Activated T-helper 17 cell treated with anti-CD3 and anti-CD28 coated beads, Interleukin-2, amount 50 U/mL, for 72 hours (primary cell): Measurements from ENCODE around the gene TAGLN3. TPM values are rescaled to one million over a fixed set of nuclear protein-coding genes. Genes with fewer than 3 reads are reported as not detected.

ENCODE experiments used
- ATAC-seq: fragments of 150-1000 bp; cut with Tn5 transposase; replicated peaks from 2 replicates; pipeline ENCODE4 v1.10.0; 2021; ENCODE audit warnings: mild to moderate bottlenecking, moderate library complexity
- H3K27ac Mint-ChIP-seq: one replicate; pipeline ENCODE4 v1.8.0; 2022; ENCODE audit warnings: mixed read lengths
- H3K27me3 Mint-ChIP-seq: one replicate; pipeline ENCODE4 v1.8.0; 2022; ENCODE audit warnings: mixed read lengths
- H3K36me3 Mint-ChIP-seq: one replicate; pipeline ENCODE4 v1.8.0; 2022; ENCODE audit warnings: low read depth, mild to moderate bottlenecking, mixed read lengths
- H3K4me1 Mint-ChIP-seq: one replicate; pipeline ENCODE4 v1.8.0; 2022; ENCODE audit warnings: mixed read lengths
- H3K4me3 Mint-ChIP-seq: one replicate; pipeline ENCODE4 v1.8.0; 2022; ENCODE audit warnings: mild to moderate bottlenecking, mixed read lengths
- H3K9me3 Mint-ChIP-seq: one replicate; pipeline ENCODE4 v1.8.0; 2022; ENCODE audit warnings: mixed read lengths
- total RNA-seq, 2 donors: library from RNA; stranded (reverse); gene quantifications; one replicate each; pipeline ENCODE4 v1.2.3, GENCODE V29; 2022

Gene TAGLN3
- total RNA-seq, 2 donors from 2014 or later, result 0.56 to 7.1 TPM

GRCh38 chr3:111967651-111968274, 31.0 kb upstream of the TAGLN3 start:
- peaks cover 22% of the 10 kb centered on the region for H3K4me1 Mint-ChIP-seq
- H3K27ac Mint-ChIP-seq, result peak overlapping the region; percentile 28
- no peaks in the 10 kb centered on the region for H3K36me3 Mint-ChIP-seq
- peak; percentile 67 for ATAC-seq
- no peaks in the 10 kb centered on the region for H3K9me3 Mint-ChIP-seq
- H3K27me3 Mint-ChIP-seq, result no peaks in the 10 kb centered on the region
- peak overlapping the region; percentile 23 for H3K4me3 Mint-ChIP-seq

- H3K36me3 Mint-ChIP-seq, result no peaks in the 10 kb centered on the region
- ATAC-seq, result no peak
- H3K27ac Mint-ChIP-seq, result no peak overlapping the region
- peaks cover 17% of the 10 kb centered on the region for H3K4me1 Mint-ChIP-seq
- H3K4me3 Mint-ChIP-seq, result no peak overlapping the region
- no peaks in the 10 kb centered on the region for H3K27me3 Mint-ChIP-seq
- H3K9me3 Mint-ChIP-seq, result no peaks in the 10 kb centered on the region
Measured at GRCh38 chr3:111968319-111969054, 30.2 kb upstream of the TAGLN3 start.

- Mint-ChIP-seq H3K27ac (no peak overlapping the region), H3K27me3 (no peaks in the 10 kb centered on the region), H3K36me3 (no peaks in the 10 kb centered on the region), H3K4me3 (no peak overlapping the region), H3K9me3 (no peaks in the 10 kb centered on the region), H3K4me1 (peaks cover 12% of the 10 kb centered on the region)
- no peak for ATAC-seq
Measured at GRCh38 chr3:111970376-111970775, 28.3 kb upstream of the TAGLN3 start.

- no peak for ATAC-seq
- H3K27ac Mint-ChIP-seq, result no peak overlapping the region
Measured at GRCh38 chr3:111971533-111972130, 27.1 kb upstream of the TAGLN3 start.

GRCh38 chr3:111972891-111973290, 25.8 kb upstream of the TAGLN3 start:
- no peak for ATAC-seq
- Mint-ChIP-seq H3K36me3 (no peaks in the 10 kb centered on the region), H3K4me3 (no peak overlapping the region), H3K27me3 (no peaks in the 10 kb centered on the region), H3K9me3 (no peaks in the 10 kb centered on the region), H3K4me1 (no peaks in the 10 kb centered on the region), H3K27ac (no peak overlapping the region)

More at GRCh38 chr3:111971533-111972130, 27.1 kb upstream of the TAGLN3 start:
- Mint-ChIP-seq H3K4me1 (peaks cover 5% of the 10 kb centered on the region), H3K27me3 (no peaks in the 10 kb centered on the region), H3K9me3 (no peaks in the 10 kb centered on the region), H3K36me3 (no peaks in the 10 kb centered on the region), H3K4me3 (no peak overlapping the region)

GRCh38 chr3:111975131-111975530, 23.6 kb upstream of the TAGLN3 start:
- H3K27me3 Mint-ChIP-seq, result no peaks in the 10 kb centered on the region
- ATAC-seq, result no peak
- H3K4me1 Mint-ChIP-seq, result peaks cover 4% of the 10 kb centered on the region
- H3K27ac Mint-ChIP-seq, result no peak overlapping the region
- no peak overlapping the region for H3K4me3 Mint-ChIP-seq
- no peaks in the 10 kb centered on the region for H3K9me3 Mint-ChIP-seq
- H3K36me3 Mint-ChIP-seq, result peaks cover 14% of the 10 kb centered on the region

GRCh38 chr3:111976254-111976653, 22.5 kb upstream of the TAGLN3 start:
- Mint-ChIP-seq H3K4me1 (peaks cover 4% of the 10 kb centered on the region), H3K27ac (no peak overlapping the region), H3K36me3 (peaks cover 25% of the 10 kb centered on the region), H3K27me3 (no peaks in the 10 kb centered on the region), H3K4me3 (no peak overlapping the region), H3K9me3 (no peaks in the 10 kb centered on the region)
- ATAC-seq, result no peak

- no peaks in the 10 kb centered on the region for H3K27me3 Mint-ChIP-seq
- peaks cover 51% of the 10 kb centered on the region for H3K36me3 Mint-ChIP-seq
- H3K27ac Mint-ChIP-seq, result peak within 1 kb of the TSS; percentile 94
- H3K4me1 Mint-ChIP-seq, result peaks cover 8% of the 10 kb centered on the region
- no peaks in the 10 kb centered on the region for H3K9me3 Mint-ChIP-seq
- ATAC-seq, result peak; percentile 95
- H3K4me3 Mint-ChIP-seq, result peak within 1 kb of the TSS; percentile 82
Measured at GRCh38 chr3:111978583-111979433, 19.9 kb upstream of the TAGLN3 start, which contains the start of gene ABHD10. ABHD10 (plus strand) TSS chr3:111979026; CDS start chr3:111979062, 36 bp downstream.

- ATAC-seq, result peak; percentile 23
- peaks cover 57% of the 10 kb centered on the region for H3K36me3 Mint-ChIP-seq
- H3K9me3 Mint-ChIP-seq, result no peaks in the 10 kb centered on the region
- H3K4me3 Mint-ChIP-seq, result peak overlapping the region; percentile 82
- no peaks in the 10 kb centered on the region for H3K27me3 Mint-ChIP-seq
- peaks cover 13% of the 10 kb centered on the region for H3K4me1 Mint-ChIP-seq
- peak overlapping the region; percentile 94 for H3K27ac Mint-ChIP-seq
Measured at GRCh38 chr3:111979434-111980038, 19.2 kb upstream of the TAGLN3 start.

- Mint-ChIP-seq H3K27me3 (no peaks in the 10 kb centered on the region), H3K36me3 (peaks cover 70% of the 10 kb centered on the region), H3K4me1 (peaks cover 25% of the 10 kb centered on the region), H3K27ac (peak overlapping the region; percentile 94), H3K4me3 (peak overlapping the region; percentile 82), H3K9me3 (no peaks in the 10 kb centered on the region)
- ATAC-seq, result no peak
Measured at GRCh38 chr3:111980716-111981456, 17.8 kb upstream of the TAGLN3 start.

- H3K36me3 Mint-ChIP-seq, result peaks cover 75% of the 10 kb centered on the region
- peaks cover 28% of the 10 kb centered on the region for H3K4me1 Mint-ChIP-seq
- no peaks in the 10 kb centered on the region for H3K27me3 Mint-ChIP-seq
- H3K9me3 Mint-ChIP-seq, result no peaks in the 10 kb centered on the region
- peak overlapping the region; percentile 94 for H3K27ac Mint-ChIP-seq
- ATAC-seq, result no peak
- H3K4me3 Mint-ChIP-seq, result peak overlapping the region; percentile 82
Measured at GRCh38 chr3:111981457-111981763, 17.3 kb upstream of the TAGLN3 start.

- H3K27me3 Mint-ChIP-seq, result no peaks in the 10 kb centered on the region
- H3K27ac Mint-ChIP-seq, result peak overlapping the region; percentile 29
- H3K4me1 Mint-ChIP-seq, result peaks cover 24% of the 10 kb centered on the region
- ATAC-seq, result peak; percentile 76
- peak overlapping the region; percentile 82 for H3K4me3 Mint-ChIP-seq
- H3K9me3 Mint-ChIP-seq, result no peaks in the 10 kb centered on the region
- peaks cover 95% of the 10 kb centered on the region for H3K36me3 Mint-ChIP-seq
Measured at GRCh38 chr3:111984636-111985298, 14.0 kb upstream of the TAGLN3 start.

- ATAC-seq, result no peak
- H3K36me3 Mint-ChIP-seq, result peaks cover 88% of the 10 kb centered on the region
Measured at GRCh38 chr3:111986800-111987199, 11.9 kb upstream of the TAGLN3 start.

More at GRCh38 chr3:111986800-111987199, 11.9 kb upstream of the TAGLN3 start:
- Mint-ChIP-seq H3K27ac (peak overlapping the region; percentile 51), H3K9me3 (no peaks in the 10 kb centered on the region), H3K4me1 (peaks cover 24% of the 10 kb centered on the region), H3K4me3 (peak overlapping the region; percentile 0), H3K27me3 (no peaks in the 10 kb centered on the region)
